Esophagus squamous epithelium (tissue), 4 donors: ENCODE measurements around the gene KCTD2.

Source experiments
- POLR2A ChIP-seq, 4 donors: fragments of 450-650 bp; IDR thresholded peaks; one replicate each; pipeline ENCODE4 v1.6.1; 2017; ENCODE audit warnings: antibody characterized with exemption in 4 of 4, mild to moderate bottlenecking in 4 of 4, moderate library complexity in 3 of 4
- TF ChIP-seq, protein P1 (sequence below), 6 experiments: fragments of 450-650 bp in 4 of 6; fragments of 200-600 bp in 2 of 6; sonication (generic) in 2 of 6; IDR thresholded peaks; one replicate each; pipeline ENCODE4 v1.5.1; 2016 to 2019; ENCODE audit warnings: antibody characterized with exemption in 6 of 6, mild to moderate bottlenecking in 4 of 6, moderate library complexity in 4 of 6

DNA sequence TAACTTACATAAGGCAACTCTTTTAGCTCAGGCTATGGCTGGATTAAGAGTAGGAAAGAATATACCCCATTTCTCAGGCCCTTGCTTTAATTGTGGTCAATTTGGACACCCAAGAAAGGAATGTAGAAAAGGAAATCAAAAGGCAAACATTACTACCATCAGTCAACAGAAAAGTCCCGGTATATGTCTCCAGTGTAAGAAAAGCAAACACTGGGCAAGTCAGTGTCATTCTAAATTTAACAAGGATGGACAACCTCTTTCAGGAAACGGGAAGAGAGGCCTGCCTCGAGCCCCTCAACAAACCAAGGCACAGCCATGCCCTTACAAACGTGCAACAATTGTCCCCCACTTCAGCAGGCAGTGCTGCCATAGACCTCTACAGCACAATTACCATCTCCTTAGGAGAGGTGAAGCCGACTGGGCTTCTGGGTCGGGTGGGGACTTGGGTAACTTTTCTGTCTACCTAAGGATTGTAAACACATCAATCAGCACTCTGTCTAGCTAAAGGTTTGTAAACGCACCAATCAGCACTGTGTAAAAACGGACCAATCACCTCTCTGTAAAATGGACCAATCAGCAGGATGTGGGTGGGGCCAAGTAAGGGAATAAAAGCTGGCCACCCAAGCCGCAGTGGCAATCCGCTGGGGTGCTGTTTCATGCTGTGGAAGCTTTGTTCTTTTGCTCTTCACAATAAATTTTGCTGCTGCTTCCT lies 22.2 kb upstream of the KCTD2 start:
- no peak for TF ChIP-seq POLR2A (IDR thresholded peaks at IDR 0.05)
- TF ChIP-seq, protein P1, sequence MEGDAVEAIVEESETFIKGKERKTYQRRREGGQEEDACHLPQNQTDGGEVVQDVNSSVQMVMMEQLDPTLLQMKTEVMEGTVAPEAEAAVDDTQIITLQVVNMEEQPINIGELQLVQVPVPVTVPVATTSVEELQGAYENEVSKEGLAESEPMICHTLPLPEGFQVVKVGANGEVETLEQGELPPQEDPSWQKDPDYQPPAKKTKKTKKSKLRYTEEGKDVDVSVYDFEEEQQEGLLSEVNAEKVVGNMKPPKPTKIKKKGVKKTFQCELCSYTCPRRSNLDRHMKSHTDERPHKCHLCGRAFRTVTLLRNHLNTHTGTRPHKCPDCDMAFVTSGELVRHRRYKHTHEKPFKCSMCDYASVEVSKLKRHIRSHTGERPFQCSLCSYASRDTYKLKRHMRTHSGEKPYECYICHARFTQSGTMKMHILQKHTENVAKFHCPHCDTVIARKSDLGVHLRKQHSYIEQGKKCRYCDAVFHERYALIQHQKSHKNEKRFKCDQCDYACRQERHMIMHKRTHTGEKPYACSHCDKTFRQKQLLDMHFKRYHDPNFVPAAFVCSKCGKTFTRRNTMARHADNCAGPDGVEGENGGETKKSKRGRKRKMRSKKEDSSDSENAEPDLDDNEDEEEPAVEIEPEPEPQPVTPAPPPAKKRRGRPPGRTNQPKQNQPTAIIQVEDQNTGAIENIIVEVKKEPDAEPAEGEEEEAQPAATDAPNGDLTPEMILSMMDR (IDR thresholded peaks at IDR 0.05) = no peak
